SK-N-SH (cell line): ENCODE data around the gene UTY. TPM values are rescaled to one million over a fixed set of nuclear protein-coding genes. Genes with fewer than 3 reads are reported as not detected.

Experiments used
- CTCF ChIA-PET: fragments of 300-600, 350-600 bp; formaldehyde crosslinking; extraction: SDS; loops from one replicate; lab custom pipeline; 2021; lab: Yijun Ruan, JAX
- POLR2A ChIA-PET: fragments of 350-600 bp; sonication (Branson Sonifier 250); formaldehyde crosslinking; extraction: SDS; loops from one replicate; lab custom pipeline; 2020; ENCODE audit warnings: antibody characterized with exemption, inconsistent platforms; lab: Yijun Ruan, JAX
- DNase-seq: peaks from one replicate; pipeline ENCODE4 v3.0.0; 2012
- H2AFZ ChIP-seq: fragments of 200-600 bp; sonication (generic); 2 replicates; pipeline ENCODE4 v1.8.1; 2016; ENCODE audit warnings: antibody characterized with exemption, mild to moderate bottlenecking, low read depth
- H3F3A ChIP-seq: fragments of 200-600 bp; sonication (generic); replicated peaks from 2 replicates; pipeline ENCODE3; 2016; ENCODE audit warnings: antibody characterized with exemption, mild to moderate bottlenecking; ENCODE audit not compliant: insufficient read depth
- H3K27ac ChIP-seq, 2 experiments: fragments of 200-500 bp in 1 of 2; fragments of 200-600 bp in 1 of 2; sonication (Bioruptor generic) in 1 of 2; sonication (generic), shearing (Covaris generic) in 1 of 2; 2 replicates each; pipeline versions ENCODE4 v1.5.1 to v1.6.1; 2014 to 2016; ENCODE audit warnings: low read depth in 2 of 2, inconsistent platforms in 1 of 2, low read length in 1 of 2, mild to moderate bottlenecking in 1 of 2, mixed read lengths in 1 of 2
- H3K27me3 ChIP-seq: fragments of 200-600 bp; sonication (generic), shearing (Covaris generic); 2 replicates; pipeline ENCODE4 v1.6.1; 2016; ENCODE audit warnings: mixed run types; ENCODE audit not compliant: insufficient read depth
- H3K36me3 ChIP-seq, 2 experiments: fragments of 200-500 bp in 1 of 2; fragments of 200-600 bp in 1 of 2; sonication (Bioruptor generic) in 1 of 2; sonication (generic) in 1 of 2; replicated peaks in 1 of 2; 2 replicates each; pipeline versions ENCODE3 to v1.5.1; 2014 to 2016; ENCODE audit warnings: low read length in 1 of 2, mild to moderate bottlenecking in 1 of 2; ENCODE audit not compliant: insufficient read depth in 2 of 2, control insufficient read depth in 1 of 2
- H3K4me1 ChIP-seq, 2 experiments: fragments of 200-500 bp in 1 of 2; fragments of 200-600 bp in 1 of 2; sonication (Bioruptor generic) in 1 of 2; sonication (generic), shearing (Covaris generic) in 1 of 2; 2 replicates each; pipeline versions ENCODE4 v1.5.1 to v1.6.1; 2014 to 2016; ENCODE audit warnings: low read depth in 1 of 2, low read length in 1 of 2, mixed run types in 1 of 2; ENCODE audit not compliant: insufficient read depth in 2 of 2, control insufficient read depth in 1 of 2
- H3K4me2 ChIP-seq: fragments of 200-600 bp; sonication (generic), shearing (Covaris generic); 2 replicates; pipeline ENCODE4 v1.6.1; 2017; ENCODE audit warnings: mixed run types
- H3K4me3 ChIP-seq, 2 experiments: fragments of 200-500 bp in 1 of 2; fragments of 200-600 bp in 1 of 2; sonication (Bioruptor generic) in 1 of 2; sonication (generic), shearing (Covaris generic) in 1 of 2; 2 replicates each; pipeline versions ENCODE4 v1.5.1 to v1.8.1; 2014 to 2016; ENCODE audit warnings: low read depth in 2 of 2, inconsistent platforms in 1 of 2, low read length in 1 of 2, mild to moderate bottlenecking in 1 of 2, mixed read lengths in 1 of 2, moderate library complexity in 1 of 2
- H3K79me2 ChIP-seq: fragments of 200-600 bp; sonication (generic); 2 replicates; pipeline ENCODE4 v1.8.1; 2017; ENCODE audit warnings: mild to moderate bottlenecking; ENCODE audit not compliant: insufficient read depth
- H3K9ac ChIP-seq: fragments of 200-600 bp; sonication (generic); 2 replicates; pipeline ENCODE4 v1.6.1; 2017; ENCODE audit warnings: mixed run types
- H3K9me2 ChIP-seq: fragments of 200-600 bp; sonication (generic); 2 replicates; pipeline ENCODE4 v1.6.1; 2017; ENCODE audit warnings: mixed run types
- H3K9me3 ChIP-seq: fragments of 200-600 bp; sonication (generic); 2 replicates; pipeline ENCODE4 v1.6.1; 2017; ENCODE audit warnings: mixed run types, mild to moderate bottlenecking, moderate library complexity
- H4K20me1 ChIP-seq: fragments of 200-600 bp; sonication (generic); 2 replicates; pipeline ENCODE4 v1.6.1; 2017; ENCODE audit warnings: mild to moderate bottlenecking, mixed run types; ENCODE audit not compliant: insufficient read depth
- FOSL2 ChIP-seq: IDR thresholded peaks from 2 replicates; pipeline ENCODE4 v1.4.0; 2012; ENCODE audit warnings: low read depth, mild to moderate bottlenecking, moderate library complexity, borderline replicate concordance
- FOXJ3 ChIP-seq: sonication (generic); formaldehyde crosslinking; IDR thresholded peaks from 2 replicates; pipeline ENCODE4 v1.5.1; 2020; ENCODE audit warnings: mild to moderate bottlenecking, missing genetic modification reagents
- FOXM1 ChIP-seq: IDR thresholded peaks from 2 replicates; pipeline ENCODE4 v1.4.0; 2012; ENCODE audit warnings: low read depth, mild to moderate bottlenecking
- GATA2 ChIP-seq: sonication (generic); formaldehyde crosslinking; IDR thresholded peaks from 2 replicates; pipeline ENCODE4 v1.5.0; 2020; ENCODE audit warnings: mild to moderate bottlenecking, missing genetic modification reagents
- IRF3 ChIP-seq: fragments of 150-350 bp; IDR thresholded peaks from 2 replicates; pipeline ENCODE4 v1.6.1; 2016; ENCODE audit warnings: mild to moderate bottlenecking, low read depth, low read length
- MAX ChIP-seq: IDR thresholded peaks from 2 replicates; pipeline ENCODE4 v1.4.0; 2012; ENCODE audit warnings: low read depth
- MEF2A ChIP-seq: IDR thresholded peaks from 2 replicates; pipeline ENCODE4 v1.4.0; 2012; ENCODE audit warnings: low read depth, borderline replicate concordance
- POLR2AphosphoS5 ChIP-seq: IDR thresholded peaks from 2 replicates; pipeline ENCODE4 v1.6.1; 2012; ENCODE audit warnings: low read depth, low read length
- RAD21 ChIP-seq: IDR thresholded peaks from 2 replicates; pipeline ENCODE4 v1.6.1; 2012; ENCODE audit warnings: mild to moderate bottlenecking, low read length
- REST ChIP-seq: IDR thresholded peaks from 2 replicates; pipeline ENCODE4 v1.6.1; 2012; ENCODE audit warnings: mild to moderate bottlenecking, low read depth, low read length, moderate library complexity
- RFX5 ChIP-seq: IDR thresholded peaks from 2 replicates; pipeline ENCODE4 v1.6.1; 2012; ENCODE audit warnings: mild to moderate bottlenecking, improper control_type of control experiment, low read length
- RXRA ChIP-seq: IDR thresholded peaks from 2 replicates; pipeline ENCODE4 v1.4.0; 2012; ENCODE audit warnings: low read depth, mild to moderate bottlenecking, borderline replicate concordance
- SMC3 ChIP-seq: IDR thresholded peaks from 2 replicates; pipeline ENCODE4 v1.6.1; 2012; ENCODE audit warnings: low read depth, low read length, improper control_type of control experiment
- TAF1 ChIP-seq: IDR thresholded peaks from 2 replicates; pipeline ENCODE4 v1.6.1; 2012; ENCODE audit warnings: low read depth, mild to moderate bottlenecking, low read length, moderate library complexity, borderline replicate concordance
- TEAD4 ChIP-seq: IDR thresholded peaks from 2 replicates; pipeline ENCODE4 v1.4.0; 2012; ENCODE audit warnings: mild to moderate bottlenecking, borderline replicate concordance; ENCODE audit not compliant: insufficient read depth
- USF2 ChIP-seq: fragments of 150-350 bp; IDR thresholded peaks from 2 replicates; pipeline ENCODE4 v1.6.1; 2017; ENCODE audit warnings: antibody characterized with exemption, low read length, low read depth, borderline replicate concordance
- YY1 ChIP-seq: IDR thresholded peaks from 2 replicates; pipeline ENCODE4 v1.4.0; 2012; ENCODE audit warnings: low read depth, mild to moderate bottlenecking
- WGBS: methylation state at CpG from one replicate; pipeline ENCODE4 v1.1.6; 2017; ENCODE audit warnings: low lambda C conversion rate; 5-methylcytosine and 5-hydroxymethylcytosine counted together
- polyA plus RNA-seq, 3 experiments: library from polyadenylated mRNA; depleted of rRNA; stranded (reverse); fragments of >200 nt; gene quantifications; 2 replicates each; pipeline ENCODE4 v1.2.3, GENCODE V29; 2012
- TF ChIP-seq, protein P1 (sequence below): IDR thresholded peaks from 2 replicates; pipeline ENCODE4 v1.4.0; 2012; ENCODE audit warnings: low read depth, borderline replicate concordance
- TF ChIP-seq, protein P2 (sequence below): IDR thresholded peaks from 2 replicates; pipeline ENCODE4 v1.4.0; 2012; ENCODE audit warnings: low read depth, borderline replicate concordance
- TF ChIP-seq, protein P3 (sequence below): IDR thresholded peaks from 2 replicates; pipeline ENCODE4; 2012

Gene UTY
- polyA plus RNA-seq, 1 of the 3 experiments (the other 2 are of a cell fraction): not detected

GRCh38 chrY:13300795-13301194 lies 179.0 kb downstream of the UTY start:
- no peak for DNase-seq
- WGBS: 80% methylated on average over 1 of the region's 4 CpGs
- Histone ChIP-seq H3K4me2 (no peak overlapping the region), H3K79me2 (no peaks in the 10 kb centered on the region), H3K9ac (no peak overlapping the region), H3F3A (no peaks in the 10 kb centered on the region), H3K9me2 (no peaks in the 10 kb centered on the region), H4K20me1 (no peaks in the 10 kb centered on the region), H3K4me3 (no peak overlapping the region), H3K27ac (no peak overlapping the region), H2AFZ (no peak overlapping the region), H3K36me3 (no peaks in the 10 kb centered on the region), H3K27me3 (no peaks in the 10 kb centered on the region), H3K9me3 (no peaks in the 10 kb centered on the region), H3K4me1 (no peaks in the 10 kb centered on the region)
- CTCF ChIA-PET: no interaction called here
- POLR2A ChIA-PET: no interaction called here
- TF ChIP-seq POLR2AphosphoS5 (no peak), TAF1 (no peak), IRF3 (no peak), SMC3 (no peak), GATA2 (no peak), MEF2A (no peak), RXRA (no peak), YY1 (no peak), RFX5 (no peak), TEAD4 (no peak), FOSL2 (no peak), FOXM1 (no peak)

DNA sequence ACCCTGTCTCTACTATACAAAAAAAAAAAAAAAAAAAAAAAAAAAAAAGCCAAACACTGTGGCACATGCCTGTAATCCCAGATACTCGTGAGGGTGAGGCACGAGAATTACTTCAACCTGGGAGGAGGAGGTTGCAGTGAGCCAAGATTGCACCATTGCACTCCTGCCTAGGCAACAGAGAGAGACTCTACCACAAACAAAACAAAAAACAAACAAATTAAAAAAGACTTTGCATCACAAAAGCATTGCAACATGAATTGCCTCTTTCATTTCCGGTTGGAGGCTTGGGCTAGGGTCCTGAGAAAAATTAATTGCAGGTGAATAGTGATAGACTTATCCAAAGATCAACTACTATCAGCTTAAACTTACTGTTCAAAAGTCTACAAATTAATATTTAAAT lies 180.4 kb downstream of the UTY start:
- Histone ChIP-seq H3K4me1 (no peaks in the 10 kb centered on the region), H3K9ac (no peak overlapping the region), H3K27ac (no peak overlapping the region), H3K4me3 (no peak overlapping the region), H3K9me2 (no peaks in the 10 kb centered on the region), H3F3A (no peaks in the 10 kb centered on the region), H3K9me3 (no peaks in the 10 kb centered on the region), H3K36me3 (no peaks in the 10 kb centered on the region), H3K27me3 (no peaks in the 10 kb centered on the region), H3K4me2 (no peak overlapping the region), H4K20me1 (no peaks in the 10 kb centered on the region), H3K79me2 (no peaks in the 10 kb centered on the region), H2AFZ (no peak overlapping the region)
- POLR2A ChIA-PET: no interaction called here
- no CpG with 5 or more reads among the region's 3 CpGs for WGBS
- CTCF ChIA-PET: no interaction called here
- DNase-seq: no peak
- TF ChIP-seq USF2 (no peak), FOXJ3 (no peak), RXRA (no peak), GATA2 (no peak), REST (no peak), RAD21 (no peak), MAX (no peak)
- TF ChIP-seq, protein P1, sequence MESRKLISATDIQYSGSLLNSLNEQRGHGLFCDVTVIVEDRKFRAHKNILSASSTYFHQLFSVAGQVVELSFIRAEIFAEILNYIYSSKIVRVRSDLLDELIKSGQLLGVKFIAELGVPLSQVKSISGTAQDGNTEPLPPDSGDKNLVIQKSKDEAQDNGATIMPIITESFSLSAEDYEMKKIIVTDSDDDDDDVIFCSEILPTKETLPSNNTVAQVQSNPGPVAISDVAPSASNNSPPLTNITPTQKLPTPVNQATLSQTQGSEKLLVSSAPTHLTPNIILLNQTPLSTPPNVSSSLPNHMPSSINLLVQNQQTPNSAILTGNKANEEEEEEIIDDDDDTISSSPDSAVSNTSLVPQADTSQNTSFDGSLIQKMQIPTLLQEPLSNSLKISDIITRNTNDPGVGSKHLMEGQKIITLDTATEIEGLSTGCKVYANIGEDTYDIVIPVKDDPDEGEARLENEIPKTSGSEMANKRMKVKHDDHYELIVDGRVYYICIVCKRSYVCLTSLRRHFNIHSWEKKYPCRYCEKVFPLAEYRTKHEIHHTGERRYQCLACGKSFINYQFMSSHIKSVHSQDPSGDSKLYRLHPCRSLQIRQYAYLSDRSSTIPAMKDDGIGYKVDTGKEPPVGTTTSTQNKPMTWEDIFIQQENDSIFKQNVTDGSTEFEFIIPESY: no peak
- TF ChIP-seq, protein P2, sequence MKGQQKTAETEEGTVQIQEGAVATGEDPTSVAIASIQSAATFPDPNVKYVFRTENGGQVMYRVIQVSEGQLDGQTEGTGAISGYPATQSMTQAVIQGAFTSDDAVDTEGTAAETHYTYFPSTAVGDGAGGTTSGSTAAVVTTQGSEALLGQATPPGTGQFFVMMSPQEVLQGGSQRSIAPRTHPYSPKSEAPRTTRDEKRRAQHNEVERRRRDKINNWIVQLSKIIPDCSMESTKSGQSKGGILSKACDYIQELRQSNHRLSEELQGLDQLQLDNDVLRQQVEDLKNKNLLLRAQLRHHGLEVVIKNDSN: no peak
- TF ChIP-seq, protein P3, sequence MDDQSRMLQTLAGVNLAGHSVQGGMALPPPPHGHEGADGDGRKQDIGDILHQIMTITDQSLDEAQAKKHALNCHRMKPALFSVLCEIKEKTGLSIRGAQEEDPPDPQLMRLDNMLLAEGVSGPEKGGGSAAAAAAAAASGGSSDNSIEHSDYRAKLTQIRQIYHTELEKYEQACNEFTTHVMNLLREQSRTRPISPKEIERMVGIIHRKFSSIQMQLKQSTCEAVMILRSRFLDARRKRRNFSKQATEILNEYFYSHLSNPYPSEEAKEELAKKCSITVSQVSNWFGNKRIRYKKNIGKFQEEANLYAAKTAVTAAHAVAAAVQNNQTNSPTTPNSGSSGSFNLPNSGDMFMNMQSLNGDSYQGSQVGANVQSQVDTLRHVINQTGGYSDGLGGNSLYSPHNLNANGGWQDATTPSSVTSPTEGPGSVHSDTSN: no peak
